H1 (cell line): Measurements from ENCODE around the gene MMS22L. TPM values are rescaled to one million over a fixed set of nuclear protein-coding genes. Genes with fewer than 3 reads are reported as not detected.

ENCODE experiments used
- CTCF ChIA-PET: fragments of 300-600 bp; sonication (Branson Sonifier 250); formaldehyde crosslinking; loops from one replicate; lab custom pipeline; 2021; ENCODE audit not compliant: partially characterized antibody; lab: Charles Lee
- POLR2A ChIA-PET: fragments of 300-600 bp; sonication (Branson Sonifier 250); formaldehyde crosslinking; loops from one replicate; lab custom pipeline; 2021; ENCODE audit warnings: inconsistent platforms; ENCODE audit not compliant: partially characterized antibody; lab: Charles Lee
- DNase-seq, 2 experiments: peaks; one replicate each; pipeline versions ENCODE4 v3.0.0 to v3.0.0-alpha.2; 2010 to 2022; ENCODE audit warnings: low spot score in 2 of 2, low read depth in 1 of 2, mixed read lengths in 1 of 2
- FAIRE-seq: peaks from 2 replicates; lab custom pipeline; 2011; peaks lifted over from hg19 to GRCh38; lab: Jason Lieb, UNC
- H2AFZ ChIP-seq: 2 replicates; pipeline ENCODE4 v1.8.1; 2012; ENCODE audit warnings: low read length, inconsistent platforms
- H2AK5ac ChIP-seq: 2 replicates; pipeline ENCODE4 v1.6.1; 2013; ENCODE audit warnings: low read depth, low read length
- H2BK120ac ChIP-seq: replicated peaks from 2 replicates; pipeline ENCODE3; 2013; ENCODE audit warnings: low read depth, low read length, inconsistent platforms
- H2BK12ac ChIP-seq: 2 replicates; pipeline ENCODE4 v1.6.1; 2013; ENCODE audit warnings: low read depth, low read length
- H2BK15ac ChIP-seq: 2 replicates; pipeline ENCODE4 v1.6.1; 2013; ENCODE audit warnings: low read length
- H2BK20ac ChIP-seq: 2 replicates; pipeline ENCODE4 v1.6.1; 2013; ENCODE audit warnings: low read length
- H2BK5ac ChIP-seq: 2 replicates; pipeline ENCODE4 v1.6.1; 2013; ENCODE audit warnings: low read depth, low read length
- H3K14ac ChIP-seq: 2 replicates; pipeline ENCODE4 v1.6.1; 2013; ENCODE audit warnings: inconsistent platforms; ENCODE audit not compliant: insufficient read length
- H3K18ac ChIP-seq: 2 replicates; pipeline ENCODE4 v1.6.1; 2013; ENCODE audit warnings: low read length; ENCODE audit errors: extremely low read depth
- H3K23ac ChIP-seq: 2 replicates; pipeline ENCODE4 v1.6.1; 2013; ENCODE audit warnings: inconsistent platforms; ENCODE audit not compliant: insufficient read length
- H3K23me2 ChIP-seq: 2 replicates; pipeline ENCODE4 v1.6.1; 2013; ENCODE audit warnings: low read depth, low read length
- H3K27ac ChIP-seq: 2 replicates; pipeline ENCODE4 v1.6.1; 2011; ENCODE audit warnings: low read depth, low read length, inconsistent platforms
- H3K27me3 ChIP-seq, 4 experiments: replicated peaks in 1 of 4; 1 replicate in 1 of 4; 2 replicates in 3 of 4; pipeline versions ENCODE4 v1.6.1 to v1.8.1; 2011 to 2013; ENCODE audit warnings: low read length in 3 of 4, mild to moderate bottlenecking in 3 of 4, inconsistent platforms in 2 of 4, mixed read lengths in 2 of 4, moderate library complexity in 1 of 4; ENCODE audit not compliant: control insufficient read depth in 3 of 4, insufficient read depth in 3 of 4; ENCODE audit errors: extremely low read depth in 1 of 4
- H3K36me3 ChIP-seq, 4 experiments: 2 replicates each; pipeline versions ENCODE4 v1.6.1 to v1.8.1; 2011 to 2013; ENCODE audit warnings: mild to moderate bottlenecking in 4 of 4, low read length in 3 of 4, moderate library complexity in 2 of 4, control low read depth in 1 of 4, inconsistent platforms in 1 of 4; ENCODE audit not compliant: insufficient read depth in 4 of 4, control insufficient read depth in 2 of 4
- H3K4ac ChIP-seq: replicated peaks from 2 replicates; pipeline ENCODE3; 2013; ENCODE audit warnings: low read length, low read depth, mixed read lengths, inconsistent platforms; ENCODE audit not compliant: insufficient read length
- H3K4me1 ChIP-seq, 4 experiments: replicated peaks in 1 of 4; 1 replicate in 1 of 4; 2 replicates in 3 of 4; pipeline versions ENCODE4 v1.6.1 to v1.8.1; 2011 to 2013; ENCODE audit warnings: low read length in 3 of 4, inconsistent platforms in 2 of 4, mixed read lengths in 1 of 4; ENCODE audit not compliant: insufficient read depth in 4 of 4, control insufficient read depth in 3 of 4
- H3K4me2 ChIP-seq, 2 experiments: 2 replicates each; pipeline versions ENCODE4 v1.6.1 to v1.8.1; 2011 to 2013; ENCODE audit warnings: low read depth in 2 of 2, low read length in 2 of 2, control low read depth in 1 of 2, inconsistent platforms in 1 of 2, mild to moderate bottlenecking in 1 of 2; ENCODE audit not compliant: insufficient read depth in 1 of 2
- H3K4me3 ChIP-seq, 4 experiments: fragments of 200-600, 300-600 bp in 1 of 4; sonication (generic), shearing (Covaris generic), sonication (Bioruptor Twin) in 1 of 4; 2 replicates each; pipeline versions ENCODE4 v1.5.1 to v1.8.1; 2011 to 2016; ENCODE audit warnings: low read length in 4 of 4, low read depth in 3 of 4, control low read depth in 2 of 4, inconsistent platforms in 2 of 4, mild to moderate bottlenecking in 2 of 4, mixed read lengths in 1 of 4, moderate library complexity in 1 of 4; ENCODE audit not compliant: insufficient read depth in 2 of 4; ENCODE audit errors: extremely low read depth in 1 of 4
- H3K56ac ChIP-seq: replicated peaks from 2 replicates; pipeline ENCODE3; 2013; ENCODE audit warnings: low read depth, mild to moderate bottlenecking, mixed read lengths, low read length, inconsistent platforms; ENCODE audit not compliant: insufficient read length
- H3K79me1 ChIP-seq: 2 replicates; pipeline ENCODE4 v1.6.1; 2013; ENCODE audit warnings: low read depth, low read length, control low read depth
- H3K79me2 ChIP-seq, 2 experiments: 2 replicates each; pipeline versions ENCODE4 v1.6.1 to v1.8.1; 2012 to 2013; ENCODE audit warnings: low read length in 2 of 2, mild to moderate bottlenecking in 2 of 2, inconsistent platforms in 1 of 2; ENCODE audit not compliant: insufficient read depth in 2 of 2, control insufficient read depth in 1 of 2
- H3K9ac ChIP-seq, 4 experiments: replicated peaks in 1 of 4; 1 replicate in 1 of 4; 2 replicates in 3 of 4; pipeline versions ENCODE4 v1.6.1 to v1.8.1; 2011 to 2013; ENCODE audit warnings: low read depth in 3 of 4, low read length in 3 of 4, control low read depth in 2 of 4, mild to moderate bottlenecking in 2 of 4, moderate library complexity in 2 of 4, inconsistent platforms in 1 of 4; ENCODE audit errors: extremely low read depth in 1 of 4
- H3K9me3 ChIP-seq, 2 experiments: 2 replicates each; pipeline versions ENCODE4 v1.6.1 to v1.8.1; 2012 to 2013; ENCODE audit warnings: mild to moderate bottlenecking in 2 of 2, moderate library complexity in 2 of 2, control low read depth in 1 of 2, inconsistent platforms in 1 of 2, low read depth in 1 of 2, low read length in 1 of 2, mixed read lengths in 1 of 2; ENCODE audit not compliant: insufficient read depth in 2 of 2
- H4K20me1 ChIP-seq, 2 experiments: replicated peaks in 1 of 2; 2 replicates each; pipeline versions ENCODE3 to v1.8.1; 2011 to 2013; ENCODE audit warnings: inconsistent platforms in 2 of 2, low read length in 2 of 2, mild to moderate bottlenecking in 1 of 2; ENCODE audit not compliant: insufficient read depth in 2 of 2, control insufficient read depth in 1 of 2
- H4K5ac ChIP-seq: 2 replicates; pipeline ENCODE4 v1.6.1; 2013; ENCODE audit warnings: low read length, low read depth, mixed read lengths, inconsistent platforms; ENCODE audit not compliant: insufficient read length
- H4K8ac ChIP-seq: 2 replicates; pipeline ENCODE4 v1.8.0; 2013; ENCODE audit warnings: mild to moderate bottlenecking, moderate library complexity, low read length, inconsistent platforms; ENCODE audit not compliant: insufficient read depth; ENCODE audit errors: extremely low read depth
- H4K91ac ChIP-seq: replicated peaks from 2 replicates; pipeline ENCODE3; 2013; ENCODE audit warnings: low read length, mixed read lengths, inconsistent platforms; ENCODE audit not compliant: insufficient read length
- CBX8 ChIP-seq: fragments of 300-800, 300-1000 bp; sonication (generic); IDR thresholded peaks from 2 replicates; pipeline ENCODE4 v1.7.1; 2016; ENCODE audit warnings: low read depth, low read length, borderline replicate concordance
- CEBPB ChIP-seq: IDR thresholded peaks from 2 replicates; pipeline ENCODE4 v1.6.1; 2012; ENCODE audit warnings: low read depth, low read length
- KDM4A ChIP-seq: IDR thresholded peaks from one replicate; pipeline ENCODE4 v1.7.1; 2012; ENCODE audit warnings: low read depth, mild to moderate bottlenecking, moderate library complexity, low read length, inconsistent platforms; ENCODE audit not compliant: severe bottlenecking
- KDM5A ChIP-seq: fragments of 200-600 bp; IDR thresholded peaks from 2 replicates; pipeline ENCODE4 v1.7.1; 2012; ENCODE audit warnings: mild to moderate bottlenecking, low read length, inconsistent platforms, mixed read lengths
- PHF8 ChIP-seq: fragments of 200-600 bp; sonication (generic); conservative IDR thresholded peaks from 2 replicates; pipeline ENCODE4 v1.7.1; 2012; ENCODE audit warnings: low read depth, mild to moderate bottlenecking, inconsistent platforms, low read length, moderate library complexity
- RAD21 ChIP-seq, 2 experiments: IDR thresholded peaks in 1 of 2; conservative IDR thresholded peaks in 1 of 2; 2 replicates each; pipeline ENCODE4 v1.6.1; 2011; ENCODE audit warnings: low read depth in 2 of 2, low read length in 2 of 2, improper control_type of control experiment in 1 of 2, inconsistent platforms in 1 of 2, mild to moderate bottlenecking in 1 of 2, moderate library complexity in 1 of 2
- SP2 ChIP-seq: IDR thresholded peaks from 2 replicates; pipeline ENCODE4 v1.6.1; 2012; ENCODE audit warnings: mild to moderate bottlenecking, low read length, inconsistent platforms
- SP4 ChIP-seq: IDR thresholded peaks from 2 replicates; pipeline ENCODE4 v1.6.1; 2012; ENCODE audit warnings: low read length, inconsistent platforms
- TAF7 ChIP-seq: optimal IDR thresholded peaks from 2 replicates; pipeline ENCODE3; 2011; ENCODE audit warnings: low read depth, mild to moderate bottlenecking, inconsistent platforms, low read length, moderate library complexity, borderline replicate concordance
- ZNF274 ChIP-seq: IDR thresholded peaks from 2 replicates; pipeline ENCODE4 v1.7.0; 2012; ENCODE audit warnings: low read length, borderline replicate concordance; ENCODE audit errors: extremely low read depth
- WGBS, 2 experiments: shearing (Covaris generic) in 1 of 2; methylation state at CpG; one replicate each; pipeline versions ENCODE4 v1.1.6 to v1.1.7; 2013 to 2015; ENCODE audit warnings: low lambda C conversion rate in 2 of 2, mixed read lengths in 2 of 2, inconsistent platforms in 1 of 2, low coverage in 1 of 2, missing lambda C conversion rate in 1 of 2; ENCODE audit not compliant: insufficient replicate concordance in 2 of 2, insufficient coverage in 1 of 2, insufficient read length in 1 of 2; ENCODE audit errors: extremely low coverage in 1 of 2, missing lambda C conversion rate in 1 of 2; 5-methylcytosine and 5-hydroxymethylcytosine counted together
- polyA plus RNA-seq, 7 experiments: library from polyadenylated mRNA; depleted of rRNA in 3 of 7; stranded (reverse) in 5 of 7; unstranded in 2 of 7; fragments of >200 nt in 5 of 7; fragments of 200-250 nt in 2 of 7; gene quantifications; 1 replicate in 5 of 7; 2 replicates in 1 of 7; 4 replicates in 1 of 7; pipeline versions ENCODE4 v1.2.1 to v1.2.3, GENCODE V29; 2011 to 2013; ENCODE audit warnings: missing spikeins in 2 of 7, mixed read lengths in 2 of 7
- total RNA-seq: library from RNA; stranded (reverse); fragmentation: NEBNext Ultra II Directional; extraction: Animal tissue kit (Norgen Biotek cat#: 25700); gene quantifications from 2 replicates; pipeline ENCODE4 v1.2.1, GENCODE V29; 2021

MMS22L gene
- total and polyA plus RNA-seq, 2 of the 8 experiments (the other 6 are each of a cell fraction or from before 2014, with no cell fraction given), result 11.1 to 32.6 TPM

- Histone ChIP-seq H3K4me2 (no peak overlapping the region), H3K27ac (no peak overlapping the region), H3K4me3 (no peak overlapping the region), H3K4ac (no peak overlapping the region), H2BK5ac (no peak overlapping the region), H3K79me1 (no peaks in the 10 kb centered on the region), H2BK15ac (no peak overlapping the region), H4K20me1 (no peaks in the 10 kb centered on the region), H3K9me3 (no peaks in the 10 kb centered on the region), H2BK20ac (no peak overlapping the region), H3K9ac (no peak overlapping the region), H2AK5ac (no peak overlapping the region), H3K36me3 (no peaks in the 10 kb centered on the region), H3K23ac (no peak overlapping the region), H4K5ac (no peak overlapping the region), H3K4me1 (no peaks in the 10 kb centered on the region), H2BK12ac (no peak overlapping the region), H4K8ac (no peak overlapping the region), H2AFZ (no peak overlapping the region), H2BK120ac (no peak overlapping the region), H3K27me3 (no peaks in the 10 kb centered on the region), H4K91ac (no peak overlapping the region), H3K14ac (no peak overlapping the region), H3K56ac (no peak overlapping the region), H3K23me2 (no peaks in the 10 kb centered on the region), H3K18ac (no peak overlapping the region), H3K79me2 (no peaks in the 10 kb centered on the region)
- no peak for TF ChIP-seq PHF8
- TF ChIP-seq RAD21 (IDR thresholded peaks at IDR 0.05 in 1 of 2, conservative IDR thresholded peaks at IDR 0.05 in 1 of 2; ENCODE audit: low read depth in 2 of 2, low read length in 2 of 2), result no peak
- no peak for TF ChIP-seq CBX8
- no peak for TF ChIP-seq KDM4A
- no peak for TF ChIP-seq SP4
- TF ChIP-seq TAF7, result no peak
- TF ChIP-seq CEBPB, result no peak
- TF ChIP-seq ZNF274, result no peak
- TF ChIP-seq SP2, result no peak
- TF ChIP-seq KDM5A, result no peak
- WGBS, 2 experiments, result 83% methylated on average over 5 of the region's 5 CpGs; no CpG with 5 or more reads in 1 of the 2 experiments
- DNase-seq (no peak), FAIRE-seq (no peak)
- POLR2A ChIA-PET, result no interaction called here
- CTCF ChIA-PET, result no interaction called here
These were observed 172.9 kb downstream of the MMS22L start for GRCh38 chr6:97110149-97110548.
